Activated CD8-positive, alpha-beta memory T cell treated with anti-CD3 and anti-CD28 coated beads, Interleukin-2, amount 10 ng/mL, durations not matched to agents 7 days and 5 days (primary cell): Measurements from ENCODE around the gene ADGRG3. TPM values are rescaled to one million over a fixed set of nuclear protein-coding genes. Genes with fewer than 3 reads are reported as not detected.
"Not testable (repeated sequence)": the region's sequence is repeated elsewhere in the genome, so short reads cannot be mapped to it uniquely, and the experiment has no call there.

Experiments
- ATAC-seq: fragments of 150-1000 bp; cut with Tn5 transposase; one replicate; pipeline ENCODE4 v1.10.0; 2021; ENCODE audit warnings: moderate library complexity
- CTCF ChIA-PET: fragments of 350-600 bp; sonication (Branson Sonifier 250); formaldehyde crosslinking; loops from one replicate; lab custom pipeline; 2021; ENCODE audit warnings: antibody characterized with exemption; lab: Charles Lee
- DNase-seq: peaks from one replicate; pipeline ENCODE4 v3.0.0-alpha.2; 2020
- H3K27ac Mint-ChIP-seq: one replicate; pipeline ENCODE4 v1.8.0; 2021; ENCODE audit warnings: mild to moderate bottlenecking, mixed read lengths
- H3K27me3 Mint-ChIP-seq: one replicate; pipeline ENCODE4 v1.8.0; 2021; ENCODE audit warnings: mixed read lengths
- H3K36me3 Mint-ChIP-seq: one replicate; pipeline ENCODE4 v1.8.0; 2021; ENCODE audit warnings: mild to moderate bottlenecking, mixed read lengths
- H3K4me1 Mint-ChIP-seq: one replicate; pipeline ENCODE4 v1.8.0; 2021; ENCODE audit warnings: mixed read lengths
- H3K4me3 Mint-ChIP-seq: one replicate; pipeline ENCODE4 v1.8.0; 2021; ENCODE audit warnings: mild to moderate bottlenecking, moderate library complexity, mixed read lengths
- H3K9me3 Mint-ChIP-seq: one replicate; pipeline ENCODE4 v1.8.0; 2022; ENCODE audit warnings: low read depth, mixed read lengths
- total RNA-seq, 2 experiments: library from RNA; stranded (reverse); gene quantifications; one replicate each; pipeline ENCODE4 v1.2.3, GENCODE V29; 2021

ADGRG3 gene
- total RNA-seq, 2 experiments from 2014 or later, result not detected

DNA sequence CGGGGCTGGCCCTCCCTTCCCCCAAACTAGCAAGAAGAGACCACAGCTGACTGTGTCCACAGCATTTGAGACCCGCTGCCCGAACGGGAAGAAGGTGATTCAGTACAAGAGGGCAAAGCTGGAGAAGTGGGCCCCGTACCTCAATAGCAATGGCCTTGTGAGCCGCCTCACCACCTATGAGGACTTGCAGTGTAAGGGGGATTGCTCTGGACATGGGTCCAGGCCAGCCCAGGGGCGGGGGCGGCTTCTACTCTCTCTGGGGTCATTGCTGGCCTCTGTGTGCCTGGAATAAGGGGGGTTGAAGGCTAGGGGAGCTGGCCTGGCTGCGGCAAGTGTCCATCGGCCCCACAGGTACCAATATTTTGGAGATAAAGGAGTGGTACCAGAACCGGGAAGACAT, 54.5 kb downstream of the ADGRG3 start:
- CTCF ChIA-PET, result interaction anchor here (1.2 kb wide), 2 partner anchors 14 to 146 kb away, joined by 3 to 6 read pairs; no protein-coding TSS in a partner anchor
- DNase-seq (no peak), ATAC-seq (no peak)
- no peaks in the 10 kb centered on the region for H3K9me3 Mint-ChIP-seq
- no peak overlapping the region for H3K4me3 Mint-ChIP-seq
- peaks cover 4% of the 10 kb centered on the region for H3K4me1 Mint-ChIP-seq
- no peaks in the 10 kb centered on the region for H3K36me3 Mint-ChIP-seq
- H3K27me3 Mint-ChIP-seq, result peaks cover 2% of the 10 kb centered on the region
- H3K27ac Mint-ChIP-seq, result no peak overlapping the region

DNA sequence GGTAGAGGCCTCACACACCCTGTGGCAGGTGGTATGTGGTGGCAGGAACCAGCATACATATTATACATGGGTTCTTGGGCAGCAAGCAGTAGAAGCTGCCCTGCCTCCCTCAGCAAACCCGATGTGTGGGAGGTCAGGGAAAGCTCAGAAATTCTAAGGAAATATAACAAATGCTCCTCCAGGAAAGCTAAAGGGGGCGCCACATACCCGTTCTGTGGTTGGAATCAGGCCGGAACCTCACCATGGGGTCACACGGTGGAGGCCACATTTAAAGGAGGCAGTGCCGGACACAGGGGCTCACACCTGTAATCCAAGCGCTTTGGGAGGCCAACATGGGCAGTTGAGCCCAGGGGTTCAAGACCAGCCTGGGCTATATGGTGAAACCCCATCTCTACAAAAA, 55.1 kb downstream of the ADGRG3 start:
- H3K36me3 Mint-ChIP-seq, result no peaks in the 10 kb centered on the region
- H3K9me3 Mint-ChIP-seq, result no peaks in the 10 kb centered on the region
- DNase-seq (no peak), ATAC-seq (no peak)
- no peaks in the 10 kb centered on the region for H3K27me3 Mint-ChIP-seq
- no peak overlapping the region for H3K4me3 Mint-ChIP-seq
- H3K27ac Mint-ChIP-seq, result no peak overlapping the region
- CTCF ChIA-PET, result interaction anchor here (1.2 kb wide), 2 partner anchors 13 to 147 kb away, joined by 3 to 6 read pairs; no protein-coding TSS in a partner anchor
- peaks cover 4% of the 10 kb centered on the region for H3K4me1 Mint-ChIP-seq

DNA sequence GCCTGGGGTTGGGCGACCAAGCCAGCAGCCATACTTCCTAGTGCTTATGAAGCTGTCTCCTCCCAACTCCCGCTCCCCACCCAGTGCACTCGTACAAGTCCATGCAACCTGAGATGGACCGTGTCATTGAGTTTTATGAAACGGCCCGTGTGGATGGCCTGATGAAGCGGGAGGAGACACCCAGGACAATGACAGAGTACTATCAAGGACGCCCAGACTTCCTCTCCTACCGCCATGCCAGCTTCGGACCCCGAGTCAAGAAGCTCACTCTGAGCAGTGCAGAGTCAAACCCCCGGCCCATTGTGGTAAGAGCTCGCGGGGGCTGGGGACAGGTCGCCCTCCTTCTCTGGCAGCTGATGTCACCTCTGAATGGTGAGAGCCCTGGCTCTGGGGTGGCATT, 56.4 kb downstream of the ADGRG3 start:
- no peak for DNase-seq
- Mint-ChIP-seq H3K36me3 (no peaks in the 10 kb centered on the region), H3K4me3 (no peak overlapping the region), H3K9me3 (no peaks in the 10 kb centered on the region), H3K27ac (no peak overlapping the region), H3K27me3 (no peaks in the 10 kb centered on the region), H3K4me1 (peaks cover 4% of the 10 kb centered on the region)
- no peak for ATAC-seq
- CTCF ChIA-PET, result interaction anchor here (2.5 kb wide), 1 partner anchor 149 kb away, joined by 6 read pairs; no protein-coding TSS in a partner anchor

DNA sequence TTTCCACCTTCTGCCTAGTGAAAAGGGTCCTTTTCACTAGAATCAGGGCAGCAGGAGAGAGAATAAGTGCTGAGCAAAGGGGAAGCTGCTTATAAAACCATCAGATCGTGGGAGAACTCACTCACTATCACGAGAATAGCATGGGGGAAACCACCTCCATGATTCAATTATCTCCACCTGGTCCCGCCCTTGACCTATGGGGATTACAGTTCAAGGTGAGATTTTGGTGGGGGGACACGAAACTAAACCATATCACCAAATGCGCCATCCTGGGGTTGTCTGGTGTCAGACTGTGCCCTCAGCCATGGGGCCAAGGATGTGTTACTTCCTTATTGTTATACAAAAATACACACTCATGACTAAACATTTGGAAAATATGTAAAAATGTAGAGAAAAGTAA, 57.0 kb downstream of the ADGRG3 start:
- no peak overlapping the region for H3K4me3 Mint-ChIP-seq
- H3K4me1 Mint-ChIP-seq, result peaks cover 4% of the 10 kb centered on the region
- no peak overlapping the region for H3K27ac Mint-ChIP-seq
- H3K9me3 Mint-ChIP-seq, result no peaks in the 10 kb centered on the region
- H3K27me3 Mint-ChIP-seq, result no peaks in the 10 kb centered on the region
- CTCF ChIA-PET, result interaction anchor here (2.5 kb wide), 1 partner anchor 149 kb away, joined by 6 read pairs; no protein-coding TSS in a partner anchor
- DNase-seq (no peak), ATAC-seq (no peak)
- H3K36me3 Mint-ChIP-seq, result no peaks in the 10 kb centered on the region

DNA sequence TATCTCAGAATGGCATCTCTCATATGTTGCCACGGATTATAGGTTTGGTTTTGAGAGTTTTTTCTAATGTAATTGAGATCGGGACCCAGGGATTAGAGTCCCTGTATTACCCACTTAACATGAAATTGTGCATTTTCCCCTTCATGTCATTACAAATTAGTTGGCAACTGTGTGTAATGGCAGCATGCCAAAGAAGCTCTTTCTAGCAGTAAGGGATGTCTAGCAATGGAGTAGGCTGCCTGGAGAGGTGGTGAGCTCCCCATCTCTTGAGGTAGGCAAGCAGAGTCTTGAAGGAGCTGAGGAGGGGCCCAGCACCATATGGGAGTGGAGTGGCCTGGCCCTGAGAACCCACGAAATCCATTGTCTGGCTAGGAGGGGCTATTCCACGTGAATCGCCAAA, 57.4 kb downstream of the ADGRG3 start:
- DNase-seq (no peak), ATAC-seq (no peak)
- Mint-ChIP-seq H3K4me3 (no peak overlapping the region), H3K27me3 (no peaks in the 10 kb centered on the region), H3K9me3 (no peaks in the 10 kb centered on the region), H3K36me3 (no peaks in the 10 kb centered on the region), H3K27ac (no peak overlapping the region), H3K4me1 (peaks cover 2% of the 10 kb centered on the region)
- CTCF ChIA-PET, result interaction anchor here (1.3 to 2.5 kb wide), 2 partner anchors 77 to 150 kb away, joined by 6 read pairs; no protein-coding TSS in a partner anchor

DNA sequence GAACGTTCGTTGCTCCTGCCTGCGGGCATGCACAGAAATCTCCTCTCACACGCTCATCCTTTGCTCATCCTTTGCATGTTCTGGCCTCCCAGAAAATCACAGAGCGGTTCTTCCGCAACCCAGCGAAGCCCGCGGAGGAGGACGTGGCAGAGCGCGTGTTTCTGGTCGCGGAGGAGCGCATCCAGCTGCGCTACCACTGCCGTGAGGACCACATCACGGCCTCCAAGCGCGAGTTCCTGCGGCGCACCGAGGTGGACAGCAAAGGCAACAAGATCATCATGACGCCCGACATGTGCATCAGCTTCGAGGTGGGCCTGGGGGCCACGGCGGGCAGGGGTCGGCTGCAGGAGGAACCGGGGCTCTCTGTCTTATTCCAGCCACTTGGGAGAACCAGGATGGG, 57.9 kb downstream of the ADGRG3 start:
- CTCF ChIA-PET, result interaction anchor here (1.3 to 2.5 kb wide), 2 partner anchors 77 to 150 kb away, joined by 6 read pairs; no protein-coding TSS in a partner anchor

DNA sequence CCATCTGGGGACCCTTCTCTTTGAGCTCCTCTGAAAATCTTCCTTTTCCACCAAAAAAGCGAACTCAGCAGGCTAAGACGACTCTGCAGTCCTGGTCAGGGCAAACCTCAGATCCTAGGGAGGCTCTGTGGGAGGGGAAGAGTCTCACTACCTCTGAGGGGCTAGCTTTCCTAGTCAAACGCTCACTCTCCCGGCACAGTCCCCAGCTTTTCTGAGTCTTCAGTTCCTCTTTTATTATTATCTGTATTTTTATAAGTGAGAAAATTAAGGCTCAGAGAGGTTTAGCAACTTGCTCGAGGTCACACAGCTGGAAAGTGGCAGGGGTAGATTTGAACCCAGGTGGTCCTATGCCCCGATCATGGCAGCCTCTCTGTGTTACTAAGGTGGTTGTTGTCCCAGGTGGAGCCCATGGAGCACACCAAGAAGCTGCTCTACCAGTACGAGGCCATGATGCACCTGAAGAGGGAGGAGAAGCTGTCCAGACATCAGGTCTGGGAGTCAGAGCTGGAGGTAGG, 58.4 kb downstream of the ADGRG3 start:
- CTCF ChIA-PET, result interaction anchor here (1.0 to 2.5 kb wide), 4 partner anchors 77 to 150 kb away, joined by 3 to 6 read pairs (median 4); no protein-coding TSS in a partner anchor
- DNase-seq (no peak), ATAC-seq (no peak)
- Mint-ChIP-seq H3K4me3 (no peak overlapping the region), H3K9me3 (no peaks in the 10 kb centered on the region), H3K4me1 (peaks cover 2% of the 10 kb centered on the region), H3K36me3 (no peaks in the 10 kb centered on the region), H3K27ac (no peak overlapping the region), H3K27me3 (no peaks in the 10 kb centered on the region)

More for the DNA sequence above, 57.9 kb downstream of the ADGRG3 start:
- H3K27me3 Mint-ChIP-seq, result no peaks in the 10 kb centered on the region
- peaks cover 2% of the 10 kb centered on the region for H3K4me1 Mint-ChIP-seq
- DNase-seq (no peak), ATAC-seq (no peak)
- H3K4me3 Mint-ChIP-seq, result no peak overlapping the region
- no peak overlapping the region for H3K27ac Mint-ChIP-seq
- H3K36me3 Mint-ChIP-seq, result no peaks in the 10 kb centered on the region
- no peaks in the 10 kb centered on the region for H3K9me3 Mint-ChIP-seq

DNA sequence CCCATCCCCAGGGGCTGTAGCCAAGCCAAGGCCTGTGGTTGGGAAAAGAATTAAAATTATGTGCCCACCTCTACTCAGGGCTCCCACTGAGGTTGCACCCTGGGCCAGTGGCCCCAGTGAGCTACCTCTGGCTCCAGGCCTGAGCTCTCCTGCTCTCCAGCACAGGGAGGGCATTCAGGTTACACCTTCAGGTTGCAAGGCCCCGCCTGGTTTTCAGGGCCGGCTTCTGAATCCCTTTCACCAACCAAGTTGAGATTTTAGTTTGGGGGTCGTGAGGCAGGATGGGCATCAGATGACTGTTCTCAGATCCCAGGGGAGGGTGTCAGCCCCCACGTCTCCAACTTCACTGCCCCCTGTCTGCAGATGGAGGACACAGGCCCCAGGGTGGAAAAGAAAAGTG, 59.5 kb downstream of the ADGRG3 start:
- Mint-ChIP-seq H3K4me3 (no peak overlapping the region), H3K27me3 (no peaks in the 10 kb centered on the region), H3K27ac (no peak overlapping the region), H3K36me3 (peaks cover 2% of the 10 kb centered on the region), H3K4me1 (peaks cover 2% of the 10 kb centered on the region), H3K9me3 (peaks cover 2% of the 10 kb centered on the region)
- CTCF ChIA-PET, result interaction anchor here (1.0 to 1.4 kb wide), 2 partner anchors 136 to 151 kb away, joined by 3 read pairs; no protein-coding TSS in a partner anchor
- no peak for DNase-seq
- ATAC-seq, result no peak

DNA sequence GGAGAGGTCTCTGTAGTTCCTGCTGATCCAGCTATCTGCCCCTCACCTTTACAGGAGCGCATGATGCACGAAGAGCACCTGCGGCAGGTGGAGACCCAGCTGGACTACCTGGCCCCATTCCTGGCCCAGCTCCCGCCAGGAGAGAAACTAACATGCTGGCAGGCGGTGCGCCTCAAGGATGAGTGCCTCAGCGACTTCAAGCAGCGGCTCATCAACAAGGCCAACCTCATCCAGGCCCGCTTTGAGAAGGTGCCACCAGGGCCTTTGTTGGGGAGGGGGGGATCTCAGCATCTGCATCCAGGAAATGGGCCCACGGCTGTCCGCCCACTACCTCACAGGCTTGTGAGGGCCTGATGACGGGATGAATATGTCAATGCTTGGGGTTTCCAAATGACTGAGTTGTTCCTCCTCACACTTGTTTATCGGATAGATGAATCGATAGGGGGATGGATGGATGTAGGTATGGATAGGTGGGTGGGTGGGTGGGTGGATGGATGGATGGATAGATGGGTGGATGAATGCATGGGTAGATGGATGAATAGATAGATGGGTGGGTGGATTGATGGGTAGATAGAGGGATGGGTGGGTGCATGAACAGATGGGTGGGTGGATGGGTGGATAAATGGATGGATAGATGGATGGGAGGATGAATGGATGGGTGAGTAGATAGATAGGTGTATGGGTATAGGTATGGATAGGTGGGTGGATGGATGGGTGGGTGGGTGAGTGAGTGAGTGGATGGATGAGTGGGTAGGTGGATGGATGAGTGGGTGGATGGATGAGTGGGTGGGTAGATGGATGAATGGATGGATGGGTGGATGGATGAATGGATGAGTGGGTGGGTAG, 60.5 kb downstream of the ADGRG3 start:
- DNase-seq (no peak), ATAC-seq (no peak)
- Mint-ChIP-seq H3K9me3 (peaks cover 10% of the 10 kb centered on the region), H3K4me3 (no peak overlapping the region), H3K27me3 (no peaks in the 10 kb centered on the region), H3K27ac (no peak overlapping the region), H3K4me1 (peaks cover 5% of the 10 kb centered on the region), H3K36me3 (peaks cover 10% of the 10 kb centered on the region)
- CTCF ChIA-PET, result no interaction called here

DNA sequence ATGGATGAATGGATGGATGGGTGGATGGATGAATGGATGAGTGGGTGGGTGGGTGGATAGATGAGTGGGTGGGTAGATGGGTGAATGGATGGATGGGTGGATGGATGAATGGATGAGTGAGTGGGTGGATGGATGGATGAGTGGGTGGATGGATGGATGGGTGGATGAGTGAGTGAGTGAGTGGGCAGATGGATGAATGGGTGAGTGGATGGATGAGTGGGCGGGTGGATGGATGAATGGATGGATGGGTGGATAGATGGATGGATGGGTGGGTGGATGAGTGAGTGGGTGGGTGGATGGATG, 61.0 kb downstream of the ADGRG3 start:
- peaks cover 12% of the 10 kb centered on the region for H3K36me3 Mint-ChIP-seq
- ATAC-seq, result no peak
- H3K4me1 Mint-ChIP-seq, result peaks cover 10% of the 10 kb centered on the region

DNA sequence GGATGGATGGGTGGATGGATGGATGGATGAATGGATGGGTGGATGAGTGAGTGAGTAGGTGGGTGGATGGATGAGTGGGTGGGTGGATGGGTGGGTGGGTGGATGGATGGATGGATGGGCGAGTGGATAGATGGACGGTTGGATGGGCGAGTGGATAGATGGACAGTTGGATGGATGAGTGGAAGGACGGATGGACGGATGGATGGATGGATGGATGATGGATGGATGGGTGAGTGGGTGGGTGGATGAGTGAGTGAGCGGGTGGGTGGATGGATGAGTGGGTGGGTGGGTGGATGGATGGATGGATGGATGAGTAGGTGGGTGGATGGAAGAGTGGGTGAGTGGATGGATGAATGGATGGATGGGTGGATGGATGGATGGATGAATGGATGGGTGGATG, 61.7 kb downstream of the ADGRG3 start:
- Mint-ChIP-seq H3K9me3 (peaks cover 10% of the 10 kb centered on the region), H3K36me3 (peaks cover 12% of the 10 kb centered on the region), H3K4me1 (peaks cover 14% of the 10 kb centered on the region)
- H3K27me3 Mint-ChIP-seq, ATAC-seq, H3K4me3 Mint-ChIP-seq, CTCF ChIA-PET, H3K27ac Mint-ChIP-seq, DNase-seq: not testable (repeated sequence)

More for the DNA sequence above, 61.0 kb downstream of the ADGRG3 start:
- Mint-ChIP-seq H3K27ac (no peak overlapping the region), H3K9me3 (peaks cover 10% of the 10 kb centered on the region), H3K27me3 (no peaks in the 10 kb centered on the region), H3K4me3 (no peak overlapping the region)
- CTCF ChIA-PET, result no interaction called here
- DNase-seq, result no peak

DNA sequence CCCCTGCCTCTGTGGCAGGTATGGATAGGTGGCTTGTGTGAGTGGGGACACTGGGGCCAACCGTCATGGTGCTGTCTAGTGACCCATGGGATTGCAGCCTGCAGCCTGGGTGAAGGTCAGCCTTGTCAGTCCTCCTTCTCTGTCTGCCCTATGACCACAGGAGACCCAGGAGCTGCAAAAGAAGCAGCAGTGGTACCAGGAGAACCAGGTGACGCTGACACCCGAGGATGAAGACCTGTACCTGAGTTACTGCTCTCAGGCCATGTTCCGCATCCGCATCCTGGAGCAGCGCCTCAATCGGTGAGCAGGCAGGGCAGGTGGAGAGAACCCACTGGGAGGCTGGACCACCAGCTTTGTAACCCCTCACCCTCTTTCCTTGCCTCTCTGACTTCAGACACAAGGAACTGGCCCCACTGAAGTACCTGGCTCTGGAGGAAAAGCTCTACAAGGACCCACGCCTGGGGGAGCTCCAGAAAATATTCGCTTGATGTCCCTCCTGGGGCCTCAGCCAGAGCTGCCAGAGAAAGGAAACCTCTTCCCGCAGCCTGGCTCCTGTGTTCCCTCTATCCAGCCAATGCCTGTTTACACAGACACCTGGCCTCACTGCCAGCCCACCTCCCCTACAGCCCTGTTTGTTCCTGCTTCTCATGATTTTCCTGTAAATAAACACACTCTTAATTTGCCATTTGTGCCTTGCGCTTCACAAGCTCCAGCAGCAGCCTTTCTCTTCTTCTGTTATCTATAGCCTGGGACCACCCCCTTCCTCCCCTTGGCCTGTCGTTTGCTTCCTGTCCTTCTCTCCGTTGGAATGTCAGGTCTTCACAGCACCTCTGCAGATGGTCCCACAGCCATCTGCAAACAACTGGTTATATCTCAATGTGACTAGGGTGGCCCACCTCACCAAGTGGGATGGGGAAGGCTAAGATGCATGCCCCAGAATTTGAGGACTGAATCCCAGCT, 62.9 kb downstream of the ADGRG3 start:
- Mint-ChIP-seq H3K9me3 (peaks cover 10% of the 10 kb centered on the region), H3K36me3 (peaks cover 12% of the 10 kb centered on the region), H3K4me3 (no peak overlapping the region), H3K4me1 (peaks cover 15% of the 10 kb centered on the region), H3K27ac (no peak overlapping the region), H3K27me3 (no peaks in the 10 kb centered on the region)
- no peak for DNase-seq
- no peak for ATAC-seq
- CTCF ChIA-PET, result interaction anchor here (0.8 to 1.0 kb wide), 2 partner anchors 48 to 140 kb away, joined by 3 read pairs; no protein-coding TSS in a partner anchor

DNA sequence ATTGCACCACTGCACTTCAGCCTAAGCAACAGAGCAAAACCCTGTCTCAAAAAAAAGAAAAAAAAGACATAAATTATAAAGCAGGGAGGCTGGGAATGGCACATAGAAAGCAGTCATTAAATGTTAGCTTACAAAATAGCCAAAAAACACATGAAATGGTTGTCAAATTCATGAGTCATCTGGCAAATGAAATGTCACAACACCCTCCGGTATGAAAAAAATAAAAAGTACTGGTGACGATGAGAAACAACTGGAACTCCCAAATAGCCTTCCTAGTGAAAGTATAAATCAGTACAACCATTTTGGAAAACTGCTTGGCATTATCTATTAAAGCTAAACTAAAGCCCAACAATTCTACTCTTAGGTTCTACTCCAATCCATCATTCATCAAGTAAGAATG, 63.9 kb downstream of the ADGRG3 start:
- CTCF ChIA-PET, result interaction anchor here (0.6 to 1.0 kb wide), 2 partner anchors 15 to 49 kb away, joined by 3 read pairs; no protein-coding TSS in a partner anchor
- Mint-ChIP-seq H3K4me3 (no peak overlapping the region), H3K9me3 (peaks cover 10% of the 10 kb centered on the region), H3K27me3 (no peaks in the 10 kb centered on the region), H3K4me1 (peaks cover 25% of the 10 kb centered on the region), H3K36me3 (peaks cover 12% of the 10 kb centered on the region), H3K27ac (no peak overlapping the region)
- DNase-seq, result no peak
- no peak for ATAC-seq
